Measurements from ENCODE around the gene GALNT14. TPM values are rescaled to one million over a fixed set of nuclear protein-coding genes. Genes with fewer than 3 reads are reported as not detected.

GALNT14 gene
- total and polyA plus RNA-seq, 9 of the 15 experiments (the other 6 are each of a cell fraction or from before 2014, with no cell fraction given): 0.11 TPM; not detected in 8

DNA sequence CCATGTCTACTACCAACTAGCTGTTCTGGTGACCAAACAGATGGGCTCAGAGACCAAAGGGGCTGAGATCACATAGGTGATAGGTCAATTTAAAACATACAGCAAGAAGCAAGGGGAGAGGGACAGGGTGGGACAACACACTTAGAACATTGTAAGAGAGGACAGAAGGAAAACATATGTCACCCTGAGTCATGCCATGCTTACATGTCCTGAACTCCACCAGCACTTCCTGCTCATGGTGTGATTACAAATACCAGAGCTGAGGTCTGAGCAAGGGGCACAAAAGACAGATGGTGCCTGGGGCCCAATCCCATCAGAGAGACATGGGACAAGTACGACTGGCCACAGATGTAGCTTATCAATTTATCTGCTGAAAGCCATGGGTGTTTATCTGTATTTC, 28.7 kb upstream of the GALNT14 start (continued):
- TF ChIP-seq ZBTB43 (CRISPR knock-in tag; IDR thresholded peaks at IDR 0.05) (no peak), MED1 (CRISPR knock-in tag; IDR thresholded peaks at IDR 0.05; ENCODE audit: borderline replicate concordance) (no peak), ZSCAN32 (CRISPR knock-in tag; IDR thresholded peaks at IDR 0.05) (no peak), IRF2 (CRISPR knock-in tag; IDR thresholded peaks at IDR 0.05) (no peak), ZNF316 (IDR thresholded peaks at IDR 0.05) (no peak)

GRCh38 chr2:31163011-31163539, 24.8 kb upstream of the GALNT14 start:
- no peak overlapping the region for H3K4me2 ChIP-seq (ENCODE audit: insufficient read depth, low read length)
- no peak for FAIRE-seq
- intact Hi-C loops (cut with micrococcal nuclease) (no loop called here), in situ Hi-C loops (cut with MboI) (loop anchor here (10.0 to 25.0 kb wide), 2 partner anchors 448 to 1001 kb away; no protein-coding TSS in a partner anchor)
- no peak for DNase-seq (ENCODE audit: extremely low read depth in 1 of 4, low spot score in 3 of 4)
- H3K9me3 ChIP-seq (replicated peaks; ENCODE audit: control insufficient read depth, insufficient read depth, low read depth, low read length): no peaks in the 10 kb centered on the region
- no peaks in the 10 kb centered on the region for H3K9me1 ChIP-seq (ENCODE audit: control insufficient read depth, insufficient read depth, low read length)
- H3K36me3 ChIP-seq (ENCODE audit: control insufficient read depth, insufficient read depth, low read length): no peaks in the 10 kb centered on the region
- H3K79me2 ChIP-seq (ENCODE audit: control insufficient read depth, insufficient read depth, low read length): no peaks in the 10 kb centered on the region
- H2AFZ ChIP-seq (ENCODE audit: low read depth, low read length): no peak overlapping the region
- ATAC-seq: no peak
- no peaks in the 10 kb centered on the region for H3K27me3 ChIP-seq (ENCODE audit: control insufficient read depth in 2 of 2, insufficient read depth in 2 of 2, low read length in 2 of 2)
- 1% methylated on average over 6 of the region's 6 CpGs for WGBS (ENCODE audit: insufficient coverage, low coverage, missing lambda C conversion rate)
- CTCF ChIA-PET (ENCODE audit: low intra/inter-chr PET ratio): no interaction called here
- H3K4me3 ChIP-seq: no peak overlapping the region
- H3K4me1 ChIP-seq (replicated peaks in 1 of 2; ENCODE audit: control insufficient read depth in 2 of 2, insufficient read depth in 2 of 2, low read length in 2 of 2): no peaks in the 10 kb centered on the region
- no peak overlapping the region for H3K27ac ChIP-seq (ENCODE audit: extremely low read depth, low read depth, low read length)
- BruUV-seq (replicated peaks): no TSS peak
- H4K20me1 ChIP-seq (replicated peaks; ENCODE audit: control insufficient read depth, insufficient read depth, low read length): no peaks in the 10 kb centered on the region
- POLR2A ChIA-PET: no interaction called here
- no peak overlapping the region for H3K9ac ChIP-seq (ENCODE audit: insufficient read depth in 1 of 2, low read depth in 2 of 2, low read length in 2 of 2)
- TF ChIP-seq IFI16 (CRISPR knock-in tag; IDR thresholded peaks at IDR 0.05) (no peak), ASH1L (IDR thresholded peaks at IDR 0.05; ENCODE audit: borderline replicate concordance, low read depth, partially characterized antibody) (no peak), PHF21A (IDR thresholded peaks at IDR 0.05; ENCODE audit: borderline replicate concordance, low read depth) (no peak), TCF3 (CRISPR knock-in tag; IDR thresholded peaks at IDR 0.05) (no peak), GATAD2A (IDR thresholded peaks at IDR 0.05) (no peak), GTF2F1 (IDR thresholded peaks at IDR 0.05; ENCODE audit: low read depth, low read length) (no peak)
- TF ChIP-seq, protein P1, sequence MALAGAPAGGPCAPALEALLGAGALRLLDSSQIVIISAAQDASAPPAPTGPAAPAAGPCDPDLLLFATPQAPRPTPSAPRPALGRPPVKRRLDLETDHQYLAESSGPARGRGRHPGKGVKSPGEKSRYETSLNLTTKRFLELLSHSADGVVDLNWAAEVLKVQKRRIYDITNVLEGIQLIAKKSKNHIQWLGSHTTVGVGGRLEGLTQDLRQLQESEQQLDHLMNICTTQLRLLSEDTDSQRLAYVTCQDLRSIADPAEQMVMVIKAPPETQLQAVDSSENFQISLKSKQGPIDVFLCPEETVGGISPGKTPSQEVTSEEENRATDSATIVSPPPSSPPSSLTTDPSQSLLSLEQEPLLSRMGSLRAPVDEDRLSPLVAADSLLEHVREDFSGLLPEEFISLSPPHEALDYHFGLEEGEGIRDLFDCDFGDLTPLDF (CRISPR knock-in tag; IDR thresholded peaks at IDR 0.05): no peak
